LNCaP clone FGC (cell line): Measurements from ENCODE around the gene SFXN4.
"Not testable (repeated sequence)": the region's sequence is repeated elsewhere in the genome, so short reads cannot be mapped to it uniquely, and the experiment has no call there.

Experiments
- DNase-seq: peaks from one replicate; pipeline ENCODE4 v3.0.0-alpha.2; 2011; ENCODE audit warnings: low read depth
- H3K4me3 ChIP-seq: 2 replicates; pipeline ENCODE4 v1.5.1; 2011; ENCODE audit warnings: mild to moderate bottlenecking, low read depth, low read length, control low read depth
- TF ChIP-seq, protein P1 (sequence below): IDR thresholded peaks from 2 replicates; pipeline ENCODE4 v1.5.1; 2012; ENCODE audit warnings: mild to moderate bottlenecking; ENCODE audit not compliant: control insufficient read depth, insufficient read depth; ENCODE audit errors: extremely low read depth

SFXN4 gene

DNA sequence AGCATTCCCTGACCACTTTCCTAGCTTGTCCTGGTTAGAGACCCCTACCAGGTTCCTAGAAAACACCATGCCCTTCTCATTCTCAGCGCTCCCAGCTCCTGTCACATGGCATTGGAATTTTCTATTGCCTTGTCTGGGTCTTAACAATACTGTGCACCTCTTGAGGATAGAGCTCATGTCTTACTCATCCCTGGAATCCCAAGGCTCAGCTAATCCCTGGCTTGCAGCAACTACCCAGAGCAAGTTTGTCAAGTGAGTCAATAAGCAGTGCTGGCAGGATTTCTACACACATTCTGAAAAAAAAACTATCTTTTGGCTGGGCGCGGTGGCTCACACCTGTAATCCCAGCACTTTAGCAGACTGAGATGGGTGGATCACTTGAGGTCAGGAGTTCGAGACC, 24.8 kb upstream of the SFXN4 start:
- TF ChIP-seq, protein P1, sequence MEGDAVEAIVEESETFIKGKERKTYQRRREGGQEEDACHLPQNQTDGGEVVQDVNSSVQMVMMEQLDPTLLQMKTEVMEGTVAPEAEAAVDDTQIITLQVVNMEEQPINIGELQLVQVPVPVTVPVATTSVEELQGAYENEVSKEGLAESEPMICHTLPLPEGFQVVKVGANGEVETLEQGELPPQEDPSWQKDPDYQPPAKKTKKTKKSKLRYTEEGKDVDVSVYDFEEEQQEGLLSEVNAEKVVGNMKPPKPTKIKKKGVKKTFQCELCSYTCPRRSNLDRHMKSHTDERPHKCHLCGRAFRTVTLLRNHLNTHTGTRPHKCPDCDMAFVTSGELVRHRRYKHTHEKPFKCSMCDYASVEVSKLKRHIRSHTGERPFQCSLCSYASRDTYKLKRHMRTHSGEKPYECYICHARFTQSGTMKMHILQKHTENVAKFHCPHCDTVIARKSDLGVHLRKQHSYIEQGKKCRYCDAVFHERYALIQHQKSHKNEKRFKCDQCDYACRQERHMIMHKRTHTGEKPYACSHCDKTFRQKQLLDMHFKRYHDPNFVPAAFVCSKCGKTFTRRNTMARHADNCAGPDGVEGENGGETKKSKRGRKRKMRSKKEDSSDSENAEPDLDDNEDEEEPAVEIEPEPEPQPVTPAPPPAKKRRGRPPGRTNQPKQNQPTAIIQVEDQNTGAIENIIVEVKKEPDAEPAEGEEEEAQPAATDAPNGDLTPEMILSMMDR: no peak
- no peak for DNase-seq
- no peak overlapping the region for H3K4me3 ChIP-seq

DNA sequence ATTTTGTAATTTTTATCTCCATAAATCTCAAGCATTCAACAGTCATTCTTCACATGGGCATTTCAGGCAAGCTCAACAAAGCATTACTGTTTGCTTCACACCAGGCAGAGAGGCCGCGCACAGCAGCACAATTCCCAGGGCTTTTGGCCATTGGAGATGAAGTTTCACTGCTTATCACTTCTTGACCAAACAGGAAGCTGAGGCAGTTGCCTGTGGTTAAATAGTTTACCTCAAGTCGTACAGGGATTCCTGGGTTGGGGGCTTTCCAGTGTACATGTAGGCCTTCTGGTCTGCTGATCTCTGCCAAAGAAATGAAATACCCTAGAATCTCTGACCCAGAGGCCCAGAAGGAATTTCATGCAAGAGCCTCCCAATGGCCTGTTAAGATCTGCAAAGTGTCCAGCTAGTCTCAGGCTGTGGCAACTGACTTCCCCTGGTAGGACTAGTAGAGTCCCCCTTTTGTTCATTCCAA, 24.3 kb upstream of the SFXN4 start:
- DNase-seq: no peak
- no peak overlapping the region for H3K4me3 ChIP-seq
- TF ChIP-seq, protein P1: no peak

DNA sequence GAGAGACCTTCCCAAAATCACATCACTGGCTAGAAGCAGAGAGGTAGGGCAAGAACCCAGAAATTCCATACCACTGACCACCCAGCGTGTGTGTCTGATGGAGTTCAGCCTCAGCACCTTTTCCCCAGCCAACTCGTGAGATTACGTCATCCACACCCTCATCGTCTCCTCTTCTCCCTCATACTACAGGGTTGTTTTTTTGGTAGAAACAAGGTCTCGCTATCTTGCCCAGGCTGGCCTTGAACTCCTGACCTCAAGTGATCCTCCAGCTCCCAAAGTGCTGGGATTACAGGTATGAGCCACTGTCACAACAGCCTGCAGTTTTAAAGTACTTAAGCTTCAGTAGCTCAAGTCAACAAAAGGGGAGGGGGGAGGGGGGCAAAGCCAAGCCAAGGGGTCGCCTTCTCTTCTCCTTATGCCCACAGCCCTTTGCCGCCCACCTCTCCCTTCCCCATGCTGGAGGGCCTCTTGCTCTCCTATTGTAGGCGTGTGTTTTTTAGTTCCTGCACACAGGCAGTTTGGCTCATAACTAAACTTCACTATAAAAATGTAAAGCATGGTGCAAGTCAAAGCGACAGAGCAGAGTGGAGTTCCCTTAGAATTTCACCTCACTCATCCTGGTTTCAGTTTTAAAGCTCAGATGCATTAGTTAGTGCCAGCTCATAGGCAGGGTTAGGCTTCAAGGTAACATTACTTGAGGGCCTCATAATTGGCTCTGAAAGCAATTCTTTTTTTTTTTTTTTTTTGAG, 18.3 kb upstream of the SFXN4 start:
- no peak for DNase-seq
- TF ChIP-seq, protein P1: no peak
- no peak overlapping the region for H3K4me3 ChIP-seq

DNA sequence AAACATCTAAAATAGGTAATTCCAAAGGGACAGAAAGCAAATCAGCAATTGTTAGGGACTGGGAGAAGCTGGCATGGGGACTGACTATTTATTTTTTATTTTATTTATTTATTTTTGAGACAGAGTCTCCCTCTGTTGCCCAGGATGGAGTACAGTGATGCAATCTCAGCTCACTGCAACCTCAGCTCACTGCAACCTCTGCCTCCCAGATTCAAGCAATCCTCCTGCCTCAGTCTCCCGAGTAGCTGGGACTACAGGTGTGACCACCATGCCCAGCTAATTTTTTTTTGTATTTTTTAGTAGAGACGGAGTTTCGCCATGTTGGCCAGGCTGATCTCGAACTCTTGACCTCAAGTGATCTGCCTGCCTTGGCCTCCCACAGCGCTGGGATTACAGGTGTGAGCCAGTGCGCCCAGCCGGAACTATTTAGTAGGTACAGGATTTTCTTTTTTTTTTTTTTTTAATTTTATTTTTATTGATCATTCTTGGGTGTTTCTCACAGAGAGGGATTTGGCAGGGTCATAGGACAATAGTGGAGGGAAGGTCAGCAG, 15.4 kb upstream of the SFXN4 start:
- not testable (repeated sequence) for H3K4me3 ChIP-seq, DNase-seq

DNA sequence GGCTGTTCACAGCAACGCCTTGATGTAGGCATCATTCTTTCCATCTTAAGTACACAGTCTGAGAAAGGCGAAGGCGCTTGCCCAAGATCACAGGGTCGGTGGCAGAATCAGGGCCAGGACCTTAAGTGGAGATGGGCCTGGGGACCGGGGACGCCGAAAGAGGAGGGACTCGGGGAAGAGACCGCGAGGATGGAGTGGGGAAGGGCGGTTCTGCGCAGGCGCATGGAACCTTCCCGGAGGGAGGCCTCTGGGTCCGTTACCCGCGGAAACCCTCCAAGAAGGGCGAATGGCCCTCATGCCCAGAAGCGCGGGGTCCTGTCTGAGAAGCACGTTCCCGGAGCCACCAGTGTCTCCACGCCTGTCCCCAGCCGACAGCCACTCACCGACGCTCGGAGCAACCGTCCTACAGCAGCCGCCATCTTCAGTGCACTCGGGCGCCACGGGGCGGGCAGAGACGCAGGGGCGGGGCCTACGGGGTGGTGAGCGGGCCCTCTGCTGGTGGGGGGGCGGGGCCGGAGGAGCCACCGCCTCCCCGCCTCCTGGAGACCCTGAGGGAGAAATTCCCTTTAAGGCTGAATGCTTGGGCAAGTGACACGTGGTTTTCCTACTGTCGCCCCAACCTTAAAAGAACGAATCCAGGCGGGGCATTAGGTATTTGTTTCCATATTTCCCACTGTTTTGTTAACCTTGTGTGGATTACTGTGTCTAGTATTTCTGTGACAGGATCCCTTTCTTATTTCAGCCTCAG, 13.0 kb upstream of the SFXN4 start, which contains the start of gene PRDX3:
Gene PRDX3 (minus strand): TSS at position 441 of the 748 bp plus-strand sequence. CDS start 22 bp downstream, at position 419.
- DNase-seq: no peak
- TF ChIP-seq, protein P1: peak; percentile 15; the same call in 1 of the 2 replicates

DNA sequence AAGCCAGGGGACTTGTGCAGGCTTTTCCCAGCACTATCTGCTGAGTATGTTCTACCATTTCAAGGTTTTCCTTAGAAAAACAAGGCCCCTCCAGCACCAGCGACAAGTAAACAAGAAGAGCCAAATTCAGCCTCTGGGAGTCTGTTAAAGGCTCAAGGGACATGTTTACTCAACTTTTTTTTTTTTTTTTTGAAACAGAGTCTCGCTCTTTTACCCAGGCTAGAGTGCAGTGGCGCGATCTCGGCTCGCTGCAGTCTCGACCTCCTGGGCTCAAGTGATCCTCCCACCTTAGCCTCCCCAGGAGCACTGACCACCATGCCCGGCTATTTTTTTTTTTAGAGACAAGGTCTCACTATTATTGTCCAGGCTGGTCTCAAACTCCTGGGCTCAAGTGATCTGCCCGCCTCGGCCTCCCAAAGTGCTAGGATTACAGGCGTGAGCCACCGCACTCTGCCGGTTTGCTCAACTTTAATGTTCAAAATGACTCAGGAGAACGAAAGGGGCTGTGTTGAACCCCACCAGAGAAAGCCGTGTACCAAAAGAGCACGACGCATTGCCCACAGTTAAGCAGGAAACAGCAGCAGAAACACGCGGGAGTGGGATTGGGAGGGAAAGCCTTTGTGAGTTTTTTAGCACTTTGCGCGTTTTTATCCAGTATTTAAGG, 12.3 kb upstream of the SFXN4 start:
- no peak for DNase-seq
- TF ChIP-seq, protein P1: no peak

More for the DNA sequence above, 13.0 kb upstream of the SFXN4 start, which contains the start of gene PRDX3:
- H3K4me3 ChIP-seq: peak within 1 kb of the TSS; percentile 96

More for the DNA sequence above, 12.3 kb upstream of the SFXN4 start:
- peak overlapping the region; percentile 96 for H3K4me3 ChIP-seq
